OCI-LY7 (cell line): ENCODE measurements around the gene DIS3. TPM values are rescaled to one million over a fixed set of nuclear protein-coding genes. Genes with fewer than 3 reads are reported as not detected.

Experiments used
- BruUV-seq: library from RNA; stranded (reverse); fragments of 400-500 nt; replicated peaks from 2 replicates; lab custom pipeline; 2021; lab: Mats Ljungman, UMichigan
- CTCF ChIA-PET: fragments of 300-600 bp; sonication (Branson Sonifier 250); formaldehyde crosslinking; loops from one replicate; lab custom pipeline; 2022; ENCODE audit warnings: antibody characterized with exemption; ENCODE audit not compliant: unreplicated experiment; lab: Charles Lee
- POLR2A ChIA-PET: fragments of 300-600 bp; sonication (Branson Sonifier 250); formaldehyde crosslinking; loops from one replicate; lab custom pipeline; 2022; ENCODE audit warnings: antibody characterized with exemption; lab: Charles Lee
- DNase-seq: peaks from one replicate; pipeline ENCODE4 v3.0.0-alpha.2; 2015; ENCODE audit warnings: low spot score
- H2AFZ ChIP-seq: fragments of 200-600 bp; sonication (generic), shearing (Covaris generic); 2 replicates; pipeline ENCODE4 v1.6.1; 2014; ENCODE audit warnings: mild to moderate bottlenecking, antibody characterized with exemption, low read length, moderate library complexity
- H3K27ac ChIP-seq: fragments of 200-600 bp; sonication (generic); 2 replicates; pipeline ENCODE4 v1.5.1; 2014; ENCODE audit warnings: mixed run types, low read depth, mild to moderate bottlenecking, moderate library complexity, low read length, inconsistent platforms; ENCODE audit not compliant: poor library complexity, severe bottlenecking
- H3K36me3 ChIP-seq: fragments of 200-600 bp; sonication (generic); 2 replicates; pipeline ENCODE4 v1.6.1; 2014; ENCODE audit warnings: mild to moderate bottlenecking, antibody characterized with exemption, low read length, moderate library complexity, mixed read lengths; ENCODE audit not compliant: insufficient read depth
- H3K4me1 ChIP-seq: fragments of 200-600 bp; sonication (generic); 2 replicates; pipeline ENCODE4 v1.5.1; 2014; ENCODE audit warnings: mild to moderate bottlenecking, low read length; ENCODE audit not compliant: insufficient read depth, poor library complexity, severe bottlenecking
- H3K4me2 ChIP-seq: fragments of 200-600 bp; sonication (generic); 2 replicates; pipeline ENCODE4 v1.6.1; 2014; ENCODE audit warnings: mild to moderate bottlenecking, low read length
- H3K4me3 ChIP-seq: fragments of 200-600 bp; sonication (generic); 2 replicates; pipeline ENCODE4 v1.5.1; 2014; ENCODE audit warnings: mild to moderate bottlenecking, low read depth, low read length; ENCODE audit not compliant: poor library complexity, severe bottlenecking
- H3K79me2 ChIP-seq: fragments of 200-600 bp; sonication (generic); 2 replicates; pipeline ENCODE4 v1.6.1; 2016; ENCODE audit warnings: low read depth, mild to moderate bottlenecking, low read length, moderate library complexity, mixed read lengths; ENCODE audit not compliant: insufficient read depth
- H3K9me2 ChIP-seq: fragments of 200-600 bp; sonication (generic); 2 replicates; pipeline ENCODE4 v1.6.1; 2016; ENCODE audit warnings: mild to moderate bottlenecking, low read length, mixed read lengths; ENCODE audit not compliant: insufficient read depth
- H3K9me3 ChIP-seq: fragments of 200-600 bp; sonication (generic); 2 replicates; pipeline ENCODE4 v1.6.1; 2014; ENCODE audit warnings: mild to moderate bottlenecking, mixed run types, low read length, mixed read lengths
- H4K20me1 ChIP-seq: fragments of 200-600 bp; sonication (generic); 2 replicates; pipeline ENCODE4 v1.6.1; 2014; ENCODE audit warnings: mild to moderate bottlenecking, antibody characterized with exemption, low read length, moderate library complexity, mixed read lengths; ENCODE audit not compliant: insufficient read depth
- EZH2phosphoT487 ChIP-seq: fragments of 200-600 bp; sonication (generic); IDR thresholded peaks from 2 replicates; pipeline ENCODE4 v1.6.1; 2018; ENCODE audit warnings: low read depth, borderline replicate concordance, mild to moderate bottlenecking, mixed run types, antibody characterized with exemption, low read length, moderate library complexity, mixed read lengths
- intact Hi-C: fragments of 100-400 bp; cut with micrococcal nuclease; formaldehyde crosslinking; loops from one replicate; pipeline ENCODE4 v1.10.0; 2022; ENCODE audit not compliant: unreplicated experiment
- total RNA-seq, 2 experiments: library from RNA; depleted of rRNA in 1 of 2; stranded (reverse); fragments of >200 nt in 1 of 2; shearing (Covaris generic) in 1 of 2; gene quantifications; 2 replicates each; pipeline ENCODE4 v1.2.3, GENCODE V29; 2014 to 2022
- TF ChIP-seq, protein P1 (sequence below): fragments of 200-600 bp; sonication (generic); conservative IDR thresholded peaks from 2 replicates; pipeline ENCODE4 v1.5.1; 2014; ENCODE audit warnings: mild to moderate bottlenecking, antibody characterized with exemption, low read length, moderate library complexity, mixed read lengths

DIS3 gene
- total RNA-seq, 2 experiments from 2014 or later = 30.6 to 44.3 TPM

DNA sequence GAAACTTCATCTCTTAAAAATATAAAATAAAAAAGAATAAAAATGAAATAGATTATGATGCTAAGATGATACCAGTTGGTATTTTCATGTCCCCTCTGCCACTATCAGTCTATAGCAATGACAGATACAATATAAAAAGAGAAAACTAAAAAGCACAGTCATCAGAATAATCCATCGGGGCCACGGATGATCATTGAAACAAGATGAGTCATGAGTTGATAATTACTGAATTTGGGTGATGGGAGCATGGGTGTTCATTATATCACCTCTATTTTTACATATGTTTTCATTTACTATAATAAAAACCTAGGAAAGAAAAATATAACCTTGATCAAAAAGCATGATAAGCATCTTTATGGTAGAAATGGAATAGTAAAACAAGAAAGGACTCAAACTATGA, 41.4 kb upstream of the DIS3 start:
- ChIA-PET POLR2A (no interaction called here), CTCF (no interaction called here)
- TF ChIP-seq, protein P1, sequence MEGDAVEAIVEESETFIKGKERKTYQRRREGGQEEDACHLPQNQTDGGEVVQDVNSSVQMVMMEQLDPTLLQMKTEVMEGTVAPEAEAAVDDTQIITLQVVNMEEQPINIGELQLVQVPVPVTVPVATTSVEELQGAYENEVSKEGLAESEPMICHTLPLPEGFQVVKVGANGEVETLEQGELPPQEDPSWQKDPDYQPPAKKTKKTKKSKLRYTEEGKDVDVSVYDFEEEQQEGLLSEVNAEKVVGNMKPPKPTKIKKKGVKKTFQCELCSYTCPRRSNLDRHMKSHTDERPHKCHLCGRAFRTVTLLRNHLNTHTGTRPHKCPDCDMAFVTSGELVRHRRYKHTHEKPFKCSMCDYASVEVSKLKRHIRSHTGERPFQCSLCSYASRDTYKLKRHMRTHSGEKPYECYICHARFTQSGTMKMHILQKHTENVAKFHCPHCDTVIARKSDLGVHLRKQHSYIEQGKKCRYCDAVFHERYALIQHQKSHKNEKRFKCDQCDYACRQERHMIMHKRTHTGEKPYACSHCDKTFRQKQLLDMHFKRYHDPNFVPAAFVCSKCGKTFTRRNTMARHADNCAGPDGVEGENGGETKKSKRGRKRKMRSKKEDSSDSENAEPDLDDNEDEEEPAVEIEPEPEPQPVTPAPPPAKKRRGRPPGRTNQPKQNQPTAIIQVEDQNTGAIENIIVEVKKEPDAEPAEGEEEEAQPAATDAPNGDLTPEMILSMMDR = no peak
- TF ChIP-seq EZH2phosphoT487 = no peak
- no TSS peak for BruUV-seq
- H3K4me2 ChIP-seq = no peak overlapping the region
- H3K9me2 ChIP-seq = no peaks in the 10 kb centered on the region
- no peaks in the 10 kb centered on the region for H3K4me1 ChIP-seq
- H2AFZ ChIP-seq = no peak overlapping the region
- DNase-seq = no peak
- H3K27ac ChIP-seq = no peak overlapping the region
- H3K36me3 ChIP-seq = peaks cover 64% of the 10 kb centered on the region
- H3K9me3 ChIP-seq = no peaks in the 10 kb centered on the region
- intact Hi-C loops = no loop called here
- no peaks in the 10 kb centered on the region for H4K20me1 ChIP-seq
- H3K4me3 ChIP-seq = no peak overlapping the region
- H3K79me2 ChIP-seq = no peaks in the 10 kb centered on the region

DNA sequence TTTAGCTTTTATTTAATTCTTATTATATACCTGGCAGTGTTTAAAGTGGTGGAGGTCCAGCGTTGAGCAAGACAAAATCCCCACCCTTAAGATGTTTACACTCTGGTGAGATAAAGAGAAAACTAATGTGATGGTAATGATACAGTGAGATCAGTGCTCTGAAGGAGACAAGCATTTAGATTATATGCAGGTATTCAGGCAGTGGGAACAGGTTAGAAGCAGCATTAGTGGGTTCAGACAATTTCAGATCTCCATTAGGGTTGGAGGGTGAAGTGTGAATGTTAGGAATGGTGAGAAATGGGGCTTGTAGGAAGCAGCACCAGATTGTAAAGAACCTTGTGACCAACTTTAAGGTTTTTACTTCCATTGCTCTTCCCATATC, 39.2 kb upstream of the DIS3 start:
- no TSS peak for BruUV-seq
- H3K9me2 ChIP-seq = no peaks in the 10 kb centered on the region
- TF ChIP-seq, protein P1 = no peak
- TF ChIP-seq EZH2phosphoT487 = no peak
- H3K4me1 ChIP-seq = no peaks in the 10 kb centered on the region
- peaks cover 49% of the 10 kb centered on the region for H3K36me3 ChIP-seq
- no peak for DNase-seq
- H4K20me1 ChIP-seq = no peaks in the 10 kb centered on the region
- intact Hi-C loops = no loop called here
- H3K4me3 ChIP-seq = no peak overlapping the region
- ChIA-PET CTCF (no interaction called here), POLR2A (no interaction called here)
- H3K79me2 ChIP-seq = no peaks in the 10 kb centered on the region
- H3K4me2 ChIP-seq = no peak overlapping the region
- no peak overlapping the region for H3K27ac ChIP-seq
- H2AFZ ChIP-seq = no peak overlapping the region
- no peaks in the 10 kb centered on the region for H3K9me3 ChIP-seq

DNA sequence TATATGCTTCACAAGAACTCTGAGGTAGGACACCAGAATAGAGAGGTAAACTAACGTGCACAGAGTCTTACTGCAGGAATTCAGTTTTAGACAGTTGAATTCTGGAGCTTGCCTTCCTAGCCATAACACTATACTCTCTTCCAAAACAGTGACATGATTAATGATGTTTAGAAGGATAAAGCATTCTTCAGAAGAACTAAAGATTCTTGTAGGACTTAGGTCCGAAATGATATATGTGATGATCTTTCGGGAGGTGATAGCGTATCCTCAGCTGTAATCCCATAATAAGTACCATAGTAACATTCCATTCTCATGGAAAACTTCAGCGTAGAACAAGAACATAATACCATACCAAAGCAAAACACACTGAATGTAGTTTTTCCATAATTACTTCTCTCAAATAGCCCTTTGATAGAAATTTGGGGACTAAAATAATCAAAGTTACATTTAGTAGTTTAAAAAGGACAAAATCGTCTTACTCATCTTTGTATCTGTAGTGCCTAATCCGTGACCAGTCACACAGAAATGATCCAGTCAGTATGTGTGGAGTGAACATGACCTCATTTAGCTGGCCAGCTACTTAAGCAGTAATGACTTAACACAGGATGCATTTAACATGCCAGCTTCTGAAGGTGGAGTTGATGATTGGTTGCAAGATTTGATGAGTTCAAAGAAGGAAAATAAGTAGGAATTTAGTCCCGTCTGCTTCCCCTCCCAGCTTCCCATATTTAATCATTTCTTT, 38.6 kb upstream of the DIS3 start:
- POLR2A ChIA-PET = no interaction called here
- CTCF ChIA-PET = no interaction called here

More for the DNA sequence above, 38.6 kb upstream of the DIS3 start:
- TF ChIP-seq, protein P1 = no peak
- TF ChIP-seq EZH2phosphoT487 = no peak
- Histone ChIP-seq H3K36me3 (peaks cover 45% of the 10 kb centered on the region), H3K4me3 (no peak overlapping the region), H3K9me2 (no peaks in the 10 kb centered on the region), H3K9me3 (no peaks in the 10 kb centered on the region), H3K79me2 (no peaks in the 10 kb centered on the region), H3K27ac (no peak overlapping the region), H2AFZ (no peak overlapping the region), H3K4me1 (no peaks in the 10 kb centered on the region), H4K20me1 (no peaks in the 10 kb centered on the region), H3K4me2 (no peak overlapping the region)
- no peak for DNase-seq
- intact Hi-C loops = no loop called here
- BruUV-seq = no TSS peak
